ENCODE data around the gene C11orf21. TPM values are rescaled to one million over a fixed set of nuclear protein-coding genes. Genes with fewer than 3 reads are reported as not detected.

Gene C11orf21
- total and polyA plus RNA-seq, 2 of the 8 experiments (the other 6 are each of a cell fraction or from before 2014, with no cell fraction given): not detected

DNA sequence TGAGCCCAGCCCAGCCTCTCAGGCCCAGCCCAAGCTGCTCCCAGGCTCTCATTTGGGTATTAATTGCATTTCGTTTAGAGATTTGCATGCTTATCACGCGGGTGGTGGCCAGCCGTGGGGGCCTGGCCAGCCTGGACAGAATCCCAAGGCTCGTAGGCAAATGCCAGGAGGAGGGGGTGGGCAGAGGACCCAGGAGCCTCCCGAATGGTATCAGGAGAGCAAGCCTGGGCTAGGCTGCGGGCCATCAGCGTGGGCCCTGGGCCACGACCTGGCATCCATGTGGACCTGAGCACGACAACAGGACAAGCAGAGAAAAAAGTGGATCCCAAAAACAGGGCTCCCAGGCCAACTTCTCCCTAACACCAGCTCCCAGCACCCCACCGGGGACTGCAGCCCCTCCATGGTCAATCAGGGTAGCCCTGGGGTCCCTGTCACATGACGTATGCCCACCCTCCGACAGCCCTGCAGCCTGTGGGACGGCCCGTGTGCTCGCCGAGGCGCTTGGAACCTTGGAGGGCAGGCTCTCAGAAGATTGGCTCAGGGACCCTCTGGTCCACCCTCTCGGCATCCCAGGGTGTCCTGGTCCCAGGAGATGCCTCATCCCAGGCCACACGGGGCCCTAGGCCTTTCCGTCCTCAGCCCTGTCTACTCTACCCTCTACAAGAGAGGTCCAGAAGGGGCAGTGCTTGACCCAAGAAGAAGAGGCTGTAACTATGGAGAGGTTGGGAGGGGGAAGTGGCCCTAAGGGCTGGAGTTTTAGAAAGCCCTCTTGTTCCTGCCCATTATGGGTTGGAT lies 40.1 kb downstream of the C11orf21 start (continued):
- TF ChIP-seq, protein P1, sequence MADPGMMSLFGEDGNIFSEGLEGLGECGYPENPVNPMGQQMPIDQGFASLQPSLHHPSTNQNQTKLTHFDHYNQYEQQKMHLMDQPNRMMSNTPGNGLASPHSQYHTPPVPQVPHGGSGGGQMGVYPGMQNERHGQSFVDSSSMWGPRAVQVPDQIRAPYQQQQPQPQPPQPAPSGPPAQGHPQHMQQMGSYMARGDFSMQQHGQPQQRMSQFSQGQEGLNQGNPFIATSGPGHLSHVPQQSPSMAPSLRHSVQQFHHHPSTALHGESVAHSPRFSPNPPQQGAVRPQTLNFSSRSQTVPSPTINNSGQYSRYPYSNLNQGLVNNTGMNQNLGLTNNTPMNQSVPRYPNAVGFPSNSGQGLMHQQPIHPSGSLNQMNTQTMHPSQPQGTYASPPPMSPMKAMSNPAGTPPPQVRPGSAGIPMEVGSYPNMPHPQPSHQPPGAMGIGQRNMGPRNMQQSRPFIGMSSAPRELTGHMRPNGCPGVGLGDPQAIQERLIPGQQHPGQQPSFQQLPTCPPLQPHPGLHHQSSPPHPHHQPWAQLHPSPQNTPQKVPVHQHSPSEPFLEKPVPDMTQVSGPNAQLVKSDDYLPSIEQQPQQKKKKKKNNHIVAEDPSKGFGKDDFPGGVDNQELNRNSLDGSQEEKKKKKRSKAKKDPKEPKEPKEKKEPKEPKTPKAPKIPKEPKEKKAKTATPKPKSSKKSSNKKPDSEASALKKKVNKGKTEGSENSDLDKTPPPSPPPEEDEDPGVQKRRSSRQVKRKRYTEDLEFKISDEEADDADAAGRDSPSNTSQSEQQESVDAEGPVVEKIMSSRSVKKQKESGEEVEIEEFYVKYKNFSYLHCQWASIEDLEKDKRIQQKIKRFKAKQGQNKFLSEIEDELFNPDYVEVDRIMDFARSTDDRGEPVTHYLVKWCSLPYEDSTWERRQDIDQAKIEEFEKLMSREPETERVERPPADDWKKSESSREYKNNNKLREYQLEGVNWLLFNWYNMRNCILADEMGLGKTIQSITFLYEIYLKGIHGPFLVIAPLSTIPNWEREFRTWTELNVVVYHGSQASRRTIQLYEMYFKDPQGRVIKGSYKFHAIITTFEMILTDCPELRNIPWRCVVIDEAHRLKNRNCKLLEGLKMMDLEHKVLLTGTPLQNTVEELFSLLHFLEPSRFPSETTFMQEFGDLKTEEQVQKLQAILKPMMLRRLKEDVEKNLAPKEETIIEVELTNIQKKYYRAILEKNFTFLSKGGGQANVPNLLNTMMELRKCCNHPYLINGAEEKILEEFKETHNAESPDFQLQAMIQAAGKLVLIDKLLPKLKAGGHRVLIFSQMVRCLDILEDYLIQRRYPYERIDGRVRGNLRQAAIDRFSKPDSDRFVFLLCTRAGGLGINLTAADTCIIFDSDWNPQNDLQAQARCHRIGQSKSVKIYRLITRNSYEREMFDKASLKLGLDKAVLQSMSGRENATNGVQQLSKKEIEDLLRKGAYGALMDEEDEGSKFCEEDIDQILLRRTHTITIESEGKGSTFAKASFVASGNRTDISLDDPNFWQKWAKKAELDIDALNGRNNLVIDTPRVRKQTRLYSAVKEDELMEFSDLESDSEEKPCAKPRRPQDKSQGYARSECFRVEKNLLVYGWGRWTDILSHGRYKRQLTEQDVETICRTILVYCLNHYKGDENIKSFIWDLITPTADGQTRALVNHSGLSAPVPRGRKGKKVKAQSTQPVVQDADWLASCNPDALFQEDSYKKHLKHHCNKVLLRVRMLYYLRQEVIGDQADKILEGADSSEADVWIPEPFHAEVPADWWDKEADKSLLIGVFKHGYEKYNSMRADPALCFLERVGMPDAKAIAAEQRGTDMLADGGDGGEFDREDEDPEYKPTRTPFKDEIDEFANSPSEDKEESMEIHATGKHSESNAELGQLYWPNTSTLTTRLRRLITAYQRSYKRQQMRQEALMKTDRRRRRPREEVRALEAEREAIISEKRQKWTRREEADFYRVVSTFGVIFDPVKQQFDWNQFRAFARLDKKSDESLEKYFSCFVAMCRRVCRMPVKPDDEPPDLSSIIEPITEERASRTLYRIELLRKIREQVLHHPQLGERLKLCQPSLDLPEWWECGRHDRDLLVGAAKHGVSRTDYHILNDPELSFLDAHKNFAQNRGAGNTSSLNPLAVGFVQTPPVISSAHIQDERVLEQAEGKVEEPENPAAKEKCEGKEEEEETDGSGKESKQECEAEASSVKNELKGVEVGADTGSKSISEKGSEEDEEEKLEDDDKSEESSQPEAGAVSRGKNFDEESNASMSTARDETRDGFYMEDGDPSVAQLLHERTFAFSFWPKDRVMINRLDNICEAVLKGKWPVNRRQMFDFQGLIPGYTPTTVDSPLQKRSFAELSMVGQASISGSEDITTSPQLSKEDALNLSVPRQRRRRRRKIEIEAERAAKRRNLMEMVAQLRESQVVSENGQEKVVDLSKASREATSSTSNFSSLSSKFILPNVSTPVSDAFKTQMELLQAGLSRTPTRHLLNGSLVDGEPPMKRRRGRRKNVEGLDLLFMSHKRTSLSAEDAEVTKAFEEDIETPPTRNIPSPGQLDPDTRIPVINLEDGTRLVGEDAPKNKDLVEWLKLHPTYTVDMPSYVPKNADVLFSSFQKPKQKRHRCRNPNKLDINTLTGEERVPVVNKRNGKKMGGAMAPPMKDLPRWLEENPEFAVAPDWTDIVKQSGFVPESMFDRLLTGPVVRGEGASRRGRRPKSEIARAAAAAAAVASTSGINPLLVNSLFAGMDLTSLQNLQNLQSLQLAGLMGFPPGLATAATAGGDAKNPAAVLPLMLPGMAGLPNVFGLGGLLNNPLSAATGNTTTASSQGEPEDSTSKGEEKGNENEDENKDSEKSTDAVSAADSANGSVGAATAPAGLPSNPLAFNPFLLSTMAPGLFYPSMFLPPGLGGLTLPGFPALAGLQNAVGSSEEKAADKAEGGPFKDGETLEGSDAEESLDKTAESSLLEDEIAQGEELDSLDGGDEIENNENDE (IDR thresholded peaks at IDR 0.05; ENCODE audit: insufficient replicate concordance, low read length): no peak
- TF ChIP-seq TAF7 (optimal IDR thresholded peaks at IDR 0.05; ENCODE audit: borderline replicate concordance, low read depth, low read length): no peak
- TF ChIP-seq, protein P2, sequence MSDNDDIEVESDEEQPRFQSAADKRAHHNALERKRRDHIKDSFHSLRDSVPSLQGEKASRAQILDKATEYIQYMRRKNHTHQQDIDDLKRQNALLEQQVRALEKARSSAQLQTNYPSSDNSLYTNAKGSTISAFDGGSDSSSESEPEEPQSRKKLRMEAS (IDR thresholded peaks at IDR 0.05): no peak
- no peak for TF ChIP-seq TCF12 (IDR thresholded peaks at IDR 0.05; ENCODE audit: low read depth, low read length)
- TF ChIP-seq CTBP2 (IDR thresholded peaks at IDR 0.05; ENCODE audit: borderline replicate concordance, insufficient read depth, insufficient read length, low read length): no peak

Measured in H1 (cell line).